AG04449 (cell line): ENCODE measurements around the gene SUGCT.

Source experiments
- CTCF ChIA-PET: fragments of 350-600 bp; formaldehyde crosslinking; extraction: SDS; loops from one replicate; lab custom pipeline; 2021; ENCODE audit warnings: antibody characterized with exemption; lab: Yijun Ruan, JAX
- POLR2A ChIA-PET: fragments of 400-600, 350-600 bp; formaldehyde crosslinking; extraction: SDS; loops from one replicate; lab custom pipeline; 2020; ENCODE audit warnings: antibody characterized with exemption, inconsistent platforms; lab: Yijun Ruan, JAX
- DNase-seq: peaks from one replicate; pipeline ENCODE4 v3.0.0-alpha.2; 2010; ENCODE audit warnings: low read depth, low spot score
- H3K4me3 ChIP-seq: 2 replicates; pipeline ENCODE4 v1.5.1; 2011; ENCODE audit warnings: low read depth, mild to moderate bottlenecking, control low read depth, low read length
- CTCF ChIP-seq: IDR thresholded peaks from one replicate; pipeline ENCODE4 v1.5.1; 2011; ENCODE audit warnings: mild to moderate bottlenecking, moderate library complexity, low read length, control low read depth, inconsistent platforms; ENCODE audit not compliant: insufficient read depth; ENCODE audit errors: missing control alignments

Gene SUGCT

GRCh38 chr7:40795607-40796006 is 660.8 kb downstream of the SUGCT start:
- no peak for TF ChIP-seq CTCF
- ChIA-PET CTCF (interaction anchor here (0.8 to 1.2 kb wide), 4 partner anchors 25 to 563 kb away, joined by 3 to 5 read pairs (median 3); no protein-coding TSS in a partner anchor), POLR2A (no interaction called here)
- DNase-seq: no peak
- no peak overlapping the region for H3K4me3 ChIP-seq

GRCh38 chr7:40796723-40797122 is 661.9 kb downstream of the SUGCT start:
- DNase-seq: no peak
- ChIA-PET CTCF (interaction anchor here (1.2 to 1.4 kb wide), 3 partner anchors 32 to 564 kb away, joined by 3 to 5 read pairs (median 4); no protein-coding TSS in a partner anchor), POLR2A (no interaction called here)
- H3K4me3 ChIP-seq: no peak overlapping the region
- TF ChIP-seq CTCF: no peak

- CTCF ChIA-PET: interaction anchor here (0.8 kb wide), 1 partner anchor 898 kb away, joined by 3 read pairs; no protein-coding TSS in a partner anchor
- H3K4me3 ChIP-seq: no peak overlapping the region
- POLR2A ChIA-PET: no interaction called here
- TF ChIP-seq CTCF: no peak
- no peak for DNase-seq
Observed at GRCh38 chr7:40798613-40799012, 663.8 kb downstream of the SUGCT start.

GRCh38 chr7:40799493-40800403 is 664.9 kb downstream of the SUGCT start:
- no peak for DNase-seq
- no peak for TF ChIP-seq CTCF
- ChIA-PET POLR2A (no interaction called here), CTCF (interaction anchor here (1.1 kb wide), 1 partner anchor 906 kb away, joined by 3 read pairs; no protein-coding TSS in a partner anchor)
- H3K4me3 ChIP-seq: no peak overlapping the region

GRCh38 chr7:40800771-40801170 is 666.0 kb downstream of the SUGCT start:
- CTCF ChIA-PET: interaction anchor here (1.1 to 1.7 kb wide), 3 partner anchors 37 to 905 kb away, joined by 3 to 7 read pairs (median 3); no protein-coding TSS in a partner anchor
- POLR2A ChIA-PET: no interaction called here
- H3K4me3 ChIP-seq: no peak overlapping the region
- DNase-seq: no peak
- no peak for TF ChIP-seq CTCF

GRCh38 chr7:40802497-40802896 is 667.7 kb downstream of the SUGCT start:
- DNase-seq: no peak
- no peak for TF ChIP-seq CTCF
- CTCF ChIA-PET: interaction anchor here (0.8 to 1.7 kb wide), 4 partner anchors 39 to 894 kb away, joined by 3 to 7 read pairs (median 4); no protein-coding TSS in a partner anchor
- POLR2A ChIA-PET: no interaction called here
- H3K4me3 ChIP-seq: no peak overlapping the region
